Astrocyte (in vitro differentiated cells and primary cell): Measurements from ENCODE around the gene FOLR1. TPM values are rescaled to one million over a fixed set of nuclear protein-coding genes. Genes with fewer than 3 reads are reported as not detected.

Experiments used
- DNase-seq: peaks from one replicate; pipeline ENCODE4 v3.0.0-alpha.2; 2010; ENCODE audit warnings: low read depth
- FAIRE-seq: peaks from 2 replicates; lab custom pipeline; 2011; peaks lifted over from hg19 to GRCh38; lab: Jason Lieb, UNC
- H2AFZ ChIP-seq: 2 replicates; pipeline ENCODE4 v1.6.0; 2012; ENCODE audit warnings: low read depth, low read length, inconsistent platforms
- H3K27ac ChIP-seq: 2 replicates; pipeline ENCODE4 v1.5.1; 2011; ENCODE audit warnings: low read depth, low read length, inconsistent platforms
- H3K27me3 ChIP-seq: 2 replicates; pipeline ENCODE4 v1.6.0; 2011; ENCODE audit warnings: low read length, inconsistent platforms; ENCODE audit not compliant: insufficient read depth
- H3K36me3 ChIP-seq: 2 replicates; pipeline ENCODE4 v1.5.1; 2011; ENCODE audit warnings: low read length, inconsistent platforms; ENCODE audit not compliant: insufficient read depth
- H3K4me1 ChIP-seq: 2 replicates; pipeline ENCODE4 v1.5.1; 2011; ENCODE audit warnings: low read length, inconsistent platforms; ENCODE audit not compliant: insufficient read depth
- H3K4me2 ChIP-seq: 2 replicates; pipeline ENCODE4 v1.6.0; 2012; ENCODE audit warnings: low read length, inconsistent platforms
- H3K4me3 ChIP-seq: 2 replicates; pipeline ENCODE4 v1.5.1; 2011; ENCODE audit warnings: low read depth, mild to moderate bottlenecking, low read length, inconsistent platforms; ENCODE audit not compliant: insufficient read depth
- H3K79me2 ChIP-seq: 2 replicates; pipeline ENCODE4 v1.6.0; 2012; ENCODE audit warnings: mild to moderate bottlenecking, low read length, inconsistent platforms; ENCODE audit not compliant: insufficient read depth
- H3K9ac ChIP-seq: 2 replicates; pipeline ENCODE4 v1.6.0; 2012; ENCODE audit warnings: mild to moderate bottlenecking, low read length, inconsistent platforms
- H3K9me3 ChIP-seq: 2 replicates; pipeline ENCODE4 v1.5.1; 2012; ENCODE audit warnings: low read depth, mild to moderate bottlenecking, low read length, inconsistent platforms; ENCODE audit not compliant: insufficient read depth
- H4K20me1 ChIP-seq: 2 replicates; pipeline ENCODE4 v1.6.0; 2012; ENCODE audit warnings: low read length, inconsistent platforms; ENCODE audit not compliant: insufficient read depth
- H3K27ac Mint-ChIP-seq: one replicate; pipeline ENCODE4 v1.8.0; 2021; ENCODE audit warnings: mild to moderate bottlenecking, mixed read lengths; ENCODE audit not compliant: unreplicated experiment
- H3K27me3 Mint-ChIP-seq: one replicate; pipeline ENCODE4 v1.8.0; 2021; ENCODE audit warnings: low read depth, mixed read lengths; ENCODE audit not compliant: unreplicated experiment
- H3K36me3 Mint-ChIP-seq: one replicate; pipeline ENCODE4 v1.8.0; 2021; ENCODE audit warnings: low read depth, mixed read lengths; ENCODE audit not compliant: unreplicated experiment
- H3K4me1 Mint-ChIP-seq: one replicate; pipeline ENCODE4 v1.8.0; 2021; ENCODE audit warnings: low read depth, mixed read lengths; ENCODE audit not compliant: unreplicated experiment
- H3K4me3 Mint-ChIP-seq: one replicate; pipeline ENCODE4 v1.8.0; 2021; ENCODE audit warnings: mild to moderate bottlenecking, moderate library complexity, mixed read lengths; ENCODE audit not compliant: unreplicated experiment
- H3K9me3 Mint-ChIP-seq: one replicate; pipeline ENCODE4 v1.8.0; 2021; ENCODE audit warnings: mild to moderate bottlenecking, mixed read lengths; ENCODE audit not compliant: unreplicated experiment
- EZH2 ChIP-seq: IDR thresholded peaks from 2 replicates; pipeline ENCODE4 v1.6.1; 2012; ENCODE audit warnings: mild to moderate bottlenecking, low read length, inconsistent platforms; ENCODE audit not compliant: insufficient read depth
- total RNA-seq: library from RNA; stranded (reverse); gene quantifications from 2 replicates; pipeline ENCODE4 v1.2.1, GENCODE V29; 2021
- TF ChIP-seq, protein P1 (sequence below): IDR thresholded peaks from 2 replicates; pipeline ENCODE4 v1.5.1; 2011; ENCODE audit warnings: low read depth, mild to moderate bottlenecking, inconsistent platforms, low read length, moderate library complexity; ENCODE audit not compliant: insufficient read depth

FOLR1 gene
- total RNA-seq, 1 donor from 2014 or later = 3.2 TPM

DNA sequence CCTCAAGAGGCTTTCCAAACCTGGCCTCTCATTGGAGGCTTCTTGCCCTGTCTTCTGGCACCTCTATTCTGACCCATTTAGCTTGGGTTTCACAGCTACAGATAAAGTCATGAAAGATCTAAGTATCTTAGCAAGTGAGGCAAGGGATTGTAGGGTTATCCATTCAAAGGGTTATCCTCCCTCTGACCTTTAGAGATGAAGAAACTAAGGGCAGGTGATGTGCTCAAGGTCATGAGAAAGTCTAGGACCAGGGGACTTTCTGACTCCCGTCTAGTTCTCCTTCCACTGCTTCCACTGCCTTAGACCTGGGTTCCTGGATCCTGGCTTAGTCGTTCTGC, 44.8 kb downstream of the FOLR1 start:
- Histone ChIP-seq H4K20me1 (peaks cover 80% of the 10 kb centered on the region), H3K4me2 (no peak overlapping the region), H3K27me3 (peaks cover 17% of the 10 kb centered on the region), H3K9me3 (no peaks in the 10 kb centered on the region), H3K79me2 (peaks cover 5% of the 10 kb centered on the region), H3K9ac (no peak overlapping the region), H3K27ac (no peak overlapping the region), H2AFZ (no peak overlapping the region), H3K36me3 (peaks cover 31% of the 10 kb centered on the region), H3K4me3 (no peak overlapping the region), H3K4me1 (peaks cover 26% of the 10 kb centered on the region)
- H3K27me3 Mint-ChIP-seq = peaks cover 16% of the 10 kb centered on the region
- H3K27ac Mint-ChIP-seq = no peak overlapping the region
- H3K4me3 Mint-ChIP-seq = no peak overlapping the region
- no peak for DNase-seq
- TF ChIP-seq EZH2 = no peak
- TF ChIP-seq, protein P1, sequence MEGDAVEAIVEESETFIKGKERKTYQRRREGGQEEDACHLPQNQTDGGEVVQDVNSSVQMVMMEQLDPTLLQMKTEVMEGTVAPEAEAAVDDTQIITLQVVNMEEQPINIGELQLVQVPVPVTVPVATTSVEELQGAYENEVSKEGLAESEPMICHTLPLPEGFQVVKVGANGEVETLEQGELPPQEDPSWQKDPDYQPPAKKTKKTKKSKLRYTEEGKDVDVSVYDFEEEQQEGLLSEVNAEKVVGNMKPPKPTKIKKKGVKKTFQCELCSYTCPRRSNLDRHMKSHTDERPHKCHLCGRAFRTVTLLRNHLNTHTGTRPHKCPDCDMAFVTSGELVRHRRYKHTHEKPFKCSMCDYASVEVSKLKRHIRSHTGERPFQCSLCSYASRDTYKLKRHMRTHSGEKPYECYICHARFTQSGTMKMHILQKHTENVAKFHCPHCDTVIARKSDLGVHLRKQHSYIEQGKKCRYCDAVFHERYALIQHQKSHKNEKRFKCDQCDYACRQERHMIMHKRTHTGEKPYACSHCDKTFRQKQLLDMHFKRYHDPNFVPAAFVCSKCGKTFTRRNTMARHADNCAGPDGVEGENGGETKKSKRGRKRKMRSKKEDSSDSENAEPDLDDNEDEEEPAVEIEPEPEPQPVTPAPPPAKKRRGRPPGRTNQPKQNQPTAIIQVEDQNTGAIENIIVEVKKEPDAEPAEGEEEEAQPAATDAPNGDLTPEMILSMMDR = no peak
- no peak for FAIRE-seq
- H3K4me1 Mint-ChIP-seq = peaks cover 13% of the 10 kb centered on the region
- peaks cover 25% of the 10 kb centered on the region for H3K36me3 Mint-ChIP-seq
- no peaks in the 10 kb centered on the region for H3K9me3 Mint-ChIP-seq

DNA sequence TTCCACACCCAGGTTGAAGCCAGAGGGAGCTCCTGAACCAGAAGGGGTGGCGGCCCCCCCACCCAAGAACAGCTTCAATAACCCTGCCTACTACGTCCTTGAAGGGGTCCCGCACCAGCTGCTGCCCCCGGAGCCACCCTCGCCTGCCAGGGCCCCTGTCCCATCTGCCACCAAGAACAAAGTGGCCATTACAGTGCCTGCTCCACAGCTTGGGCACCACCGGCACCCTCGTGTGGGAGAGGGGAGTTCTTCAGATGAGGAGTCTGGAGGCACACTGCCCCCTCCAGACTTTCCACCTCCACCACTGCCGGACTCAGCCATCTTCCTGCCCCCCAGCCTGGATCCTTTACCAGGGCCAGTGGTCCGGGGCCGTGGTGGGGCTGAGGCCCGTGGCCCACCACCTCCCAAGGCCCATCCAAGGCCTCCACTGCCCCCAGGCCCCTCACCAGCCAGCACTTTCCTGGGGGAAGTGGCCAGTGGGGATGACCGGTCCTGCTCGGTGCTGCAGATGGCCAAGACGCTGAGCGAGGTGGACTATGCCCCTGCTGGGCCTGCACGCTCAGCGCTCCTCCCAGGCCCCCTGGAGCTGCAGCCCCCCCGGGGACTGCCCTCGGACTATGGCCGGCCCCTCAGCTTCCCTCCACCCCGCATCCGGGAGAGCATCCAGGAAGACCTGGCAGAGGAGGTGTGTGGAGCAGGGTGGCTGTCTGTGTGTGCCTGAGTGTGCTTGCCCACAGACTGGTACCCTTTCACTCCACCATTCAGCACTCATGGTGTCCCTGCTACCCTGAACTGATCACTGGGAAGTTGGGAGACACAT, 45.4 kb downstream of the FOLR1 start:
- no peaks in the 10 kb centered on the region for H3K9me3 ChIP-seq
- Mint-ChIP-seq H3K27me3 (peaks cover 21% of the 10 kb centered on the region), H3K4me3 (no peak overlapping the region), H3K4me1 (peaks cover 13% of the 10 kb centered on the region), H3K9me3 (peaks cover 5% of the 10 kb centered on the region), H3K27ac (no peak overlapping the region), H3K36me3 (peaks cover 24% of the 10 kb centered on the region)
- peaks cover 27% of the 10 kb centered on the region for H3K36me3 ChIP-seq
- no peak overlapping the region for H3K4me3 ChIP-seq
- DNase-seq (no peak), FAIRE-seq (no peak)
- H2AFZ ChIP-seq = no peak overlapping the region
- TF ChIP-seq EZH2 = no peak
- TF ChIP-seq, protein P1 = no peak
- H3K27me3 ChIP-seq = peaks cover 23% of the 10 kb centered on the region
- H3K4me2 ChIP-seq = no peak overlapping the region
- H4K20me1 ChIP-seq = peaks cover 74% of the 10 kb centered on the region
- H3K4me1 ChIP-seq = peaks cover 26% of the 10 kb centered on the region
- H3K79me2 ChIP-seq = peaks cover 5% of the 10 kb centered on the region
- H3K27ac ChIP-seq = no peak overlapping the region
- no peak overlapping the region for H3K9ac ChIP-seq

DNA sequence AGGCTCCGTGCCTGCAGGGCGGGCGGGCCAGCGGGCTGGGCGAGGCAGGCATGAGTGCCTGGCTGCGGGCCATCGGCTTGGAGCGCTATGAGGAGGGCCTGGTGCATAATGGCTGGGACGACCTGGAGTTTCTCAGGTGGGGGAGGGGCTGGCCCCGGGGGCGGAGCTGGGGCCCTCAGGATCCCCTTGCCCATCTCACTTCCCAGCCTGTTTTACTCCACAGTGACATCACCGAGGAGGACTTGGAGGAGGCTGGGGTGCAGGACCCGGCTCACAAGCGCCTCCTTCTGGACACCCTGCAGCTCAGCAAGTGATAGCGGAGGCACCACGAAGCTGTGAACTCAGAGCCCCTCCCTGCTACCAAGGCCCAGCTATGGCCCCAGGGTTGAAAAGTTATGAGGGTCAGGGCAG, 46.1 kb downstream of the FOLR1 start:
- no peak overlapping the region for H3K9ac ChIP-seq
- Mint-ChIP-seq H3K36me3 (peaks cover 19% of the 10 kb centered on the region), H3K4me3 (no peak overlapping the region), H3K27ac (no peak overlapping the region), H3K9me3 (peaks cover 9% of the 10 kb centered on the region), H3K27me3 (peaks cover 29% of the 10 kb centered on the region), H3K4me1 (peaks cover 13% of the 10 kb centered on the region)
- peaks cover 67% of the 10 kb centered on the region for H4K20me1 ChIP-seq
- no peak overlapping the region for H2AFZ ChIP-seq
- peaks cover 26% of the 10 kb centered on the region for H3K36me3 ChIP-seq
- H3K4me1 ChIP-seq = peaks cover 26% of the 10 kb centered on the region
- FAIRE-seq (no peak), DNase-seq (peak; percentile 45)
- TF ChIP-seq, protein P1 = peak; percentile 72
- TF ChIP-seq EZH2 = no peak
- no peak overlapping the region for H3K4me2 ChIP-seq
- H3K4me3 ChIP-seq = no peak overlapping the region
- H3K79me2 ChIP-seq = no peaks in the 10 kb centered on the region
- peaks cover 28% of the 10 kb centered on the region for H3K27me3 ChIP-seq
- no peaks in the 10 kb centered on the region for H3K9me3 ChIP-seq
- no peak overlapping the region for H3K27ac ChIP-seq
